H1 (cell line): ENCODE data around the gene TTBK2. TPM values are rescaled to one million over a fixed set of nuclear protein-coding genes. Genes with fewer than 3 reads are reported as not detected.

Experiments
- CTCF ChIA-PET: fragments of 300-600 bp; sonication (Branson Sonifier 250); formaldehyde crosslinking; loops from one replicate; lab custom pipeline; 2021; ENCODE audit not compliant: partially characterized antibody; lab: Charles Lee
- POLR2A ChIA-PET: fragments of 300-600 bp; sonication (Branson Sonifier 250); formaldehyde crosslinking; loops from one replicate; lab custom pipeline; 2021; ENCODE audit warnings: inconsistent platforms; ENCODE audit not compliant: partially characterized antibody; lab: Charles Lee
- DNase-seq, 2 experiments: peaks; one replicate each; pipeline versions ENCODE4 v3.0.0 to v3.0.0-alpha.2; 2010 to 2022; ENCODE audit warnings: low spot score in 2 of 2, low read depth in 1 of 2, mixed read lengths in 1 of 2
- FAIRE-seq: peaks from 2 replicates; lab custom pipeline; 2011; peaks lifted over from hg19 to GRCh38; lab: Jason Lieb, UNC
- H2AFZ ChIP-seq: 2 replicates; pipeline ENCODE4 v1.8.1; 2012; ENCODE audit warnings: low read length, inconsistent platforms
- H2AK5ac ChIP-seq: 2 replicates; pipeline ENCODE4 v1.6.1; 2013; ENCODE audit warnings: low read depth, low read length
- H2BK120ac ChIP-seq: replicated peaks from 2 replicates; pipeline ENCODE3; 2013; ENCODE audit warnings: low read depth, low read length, inconsistent platforms
- H2BK12ac ChIP-seq: 2 replicates; pipeline ENCODE4 v1.6.1; 2013; ENCODE audit warnings: low read depth, low read length
- H2BK15ac ChIP-seq: 2 replicates; pipeline ENCODE4 v1.6.1; 2013; ENCODE audit warnings: low read length
- H2BK20ac ChIP-seq: 2 replicates; pipeline ENCODE4 v1.6.1; 2013; ENCODE audit warnings: low read length
- H2BK5ac ChIP-seq: 2 replicates; pipeline ENCODE4 v1.6.1; 2013; ENCODE audit warnings: low read depth, low read length
- H3K14ac ChIP-seq: 2 replicates; pipeline ENCODE4 v1.6.1; 2013; ENCODE audit warnings: inconsistent platforms; ENCODE audit not compliant: insufficient read length
- H3K18ac ChIP-seq: 2 replicates; pipeline ENCODE4 v1.6.1; 2013; ENCODE audit warnings: low read length; ENCODE audit errors: extremely low read depth
- H3K23ac ChIP-seq: 2 replicates; pipeline ENCODE4 v1.6.1; 2013; ENCODE audit warnings: inconsistent platforms; ENCODE audit not compliant: insufficient read length
- H3K23me2 ChIP-seq: 2 replicates; pipeline ENCODE4 v1.6.1; 2013; ENCODE audit warnings: low read depth, low read length
- H3K27ac ChIP-seq: 2 replicates; pipeline ENCODE4 v1.6.1; 2011; ENCODE audit warnings: low read depth, low read length, inconsistent platforms
- H3K27me3 ChIP-seq, 4 experiments: replicated peaks in 1 of 4; 1 replicate in 1 of 4; 2 replicates in 3 of 4; pipeline versions ENCODE4 v1.6.1 to v1.8.1; 2011 to 2013; ENCODE audit warnings: low read length in 3 of 4, mild to moderate bottlenecking in 3 of 4, inconsistent platforms in 2 of 4, mixed read lengths in 2 of 4, moderate library complexity in 1 of 4; ENCODE audit not compliant: control insufficient read depth in 3 of 4, insufficient read depth in 3 of 4; ENCODE audit errors: extremely low read depth in 1 of 4
- H3K36me3 ChIP-seq, 4 experiments: 2 replicates each; pipeline versions ENCODE4 v1.6.1 to v1.8.1; 2011 to 2013; ENCODE audit warnings: mild to moderate bottlenecking in 4 of 4, low read length in 3 of 4, moderate library complexity in 2 of 4, control low read depth in 1 of 4, inconsistent platforms in 1 of 4; ENCODE audit not compliant: insufficient read depth in 4 of 4, control insufficient read depth in 2 of 4
- H3K4ac ChIP-seq: replicated peaks from 2 replicates; pipeline ENCODE3; 2013; ENCODE audit warnings: low read length, low read depth, mixed read lengths, inconsistent platforms; ENCODE audit not compliant: insufficient read length
- H3K4me1 ChIP-seq, 4 experiments: replicated peaks in 1 of 4; 1 replicate in 1 of 4; 2 replicates in 3 of 4; pipeline versions ENCODE4 v1.6.1 to v1.8.1; 2011 to 2013; ENCODE audit warnings: low read length in 3 of 4, inconsistent platforms in 2 of 4, mixed read lengths in 1 of 4; ENCODE audit not compliant: insufficient read depth in 4 of 4, control insufficient read depth in 3 of 4
- H3K4me2 ChIP-seq, 2 experiments: 2 replicates each; pipeline versions ENCODE4 v1.6.1 to v1.8.1; 2011 to 2013; ENCODE audit warnings: low read depth in 2 of 2, low read length in 2 of 2, control low read depth in 1 of 2, inconsistent platforms in 1 of 2, mild to moderate bottlenecking in 1 of 2; ENCODE audit not compliant: insufficient read depth in 1 of 2
- H3K4me3 ChIP-seq, 4 experiments: fragments of 200-600, 300-600 bp in 1 of 4; sonication (generic), shearing (Covaris generic), sonication (Bioruptor Twin) in 1 of 4; 2 replicates each; pipeline versions ENCODE4 v1.5.1 to v1.8.1; 2011 to 2016; ENCODE audit warnings: low read length in 4 of 4, low read depth in 3 of 4, control low read depth in 2 of 4, inconsistent platforms in 2 of 4, mild to moderate bottlenecking in 2 of 4, mixed read lengths in 1 of 4, moderate library complexity in 1 of 4; ENCODE audit not compliant: insufficient read depth in 2 of 4; ENCODE audit errors: extremely low read depth in 1 of 4
- H3K56ac ChIP-seq: replicated peaks from 2 replicates; pipeline ENCODE3; 2013; ENCODE audit warnings: low read depth, mild to moderate bottlenecking, mixed read lengths, low read length, inconsistent platforms; ENCODE audit not compliant: insufficient read length
- H3K79me1 ChIP-seq: 2 replicates; pipeline ENCODE4 v1.6.1; 2013; ENCODE audit warnings: low read depth, low read length, control low read depth
- H3K79me2 ChIP-seq, 2 experiments: 2 replicates each; pipeline versions ENCODE4 v1.6.1 to v1.8.1; 2012 to 2013; ENCODE audit warnings: low read length in 2 of 2, mild to moderate bottlenecking in 2 of 2, inconsistent platforms in 1 of 2; ENCODE audit not compliant: insufficient read depth in 2 of 2, control insufficient read depth in 1 of 2
- H3K9ac ChIP-seq, 4 experiments: replicated peaks in 1 of 4; 1 replicate in 1 of 4; 2 replicates in 3 of 4; pipeline versions ENCODE4 v1.6.1 to v1.8.1; 2011 to 2013; ENCODE audit warnings: low read depth in 3 of 4, low read length in 3 of 4, control low read depth in 2 of 4, mild to moderate bottlenecking in 2 of 4, moderate library complexity in 2 of 4, inconsistent platforms in 1 of 4; ENCODE audit errors: extremely low read depth in 1 of 4
- H3K9me3 ChIP-seq, 2 experiments: 2 replicates each; pipeline versions ENCODE4 v1.6.1 to v1.8.1; 2012 to 2013; ENCODE audit warnings: mild to moderate bottlenecking in 2 of 2, moderate library complexity in 2 of 2, control low read depth in 1 of 2, inconsistent platforms in 1 of 2, low read depth in 1 of 2, low read length in 1 of 2, mixed read lengths in 1 of 2; ENCODE audit not compliant: insufficient read depth in 2 of 2
- H4K20me1 ChIP-seq, 2 experiments: replicated peaks in 1 of 2; 2 replicates each; pipeline versions ENCODE3 to v1.8.1; 2011 to 2013; ENCODE audit warnings: inconsistent platforms in 2 of 2, low read length in 2 of 2, mild to moderate bottlenecking in 1 of 2; ENCODE audit not compliant: insufficient read depth in 2 of 2, control insufficient read depth in 1 of 2
- H4K5ac ChIP-seq: 2 replicates; pipeline ENCODE4 v1.6.1; 2013; ENCODE audit warnings: low read length, low read depth, mixed read lengths, inconsistent platforms; ENCODE audit not compliant: insufficient read length
- H4K8ac ChIP-seq: 2 replicates; pipeline ENCODE4 v1.8.0; 2013; ENCODE audit warnings: mild to moderate bottlenecking, moderate library complexity, low read length, inconsistent platforms; ENCODE audit not compliant: insufficient read depth; ENCODE audit errors: extremely low read depth
- H4K91ac ChIP-seq: replicated peaks from 2 replicates; pipeline ENCODE3; 2013; ENCODE audit warnings: low read length, mixed read lengths, inconsistent platforms; ENCODE audit not compliant: insufficient read length
- BRCA1 ChIP-seq: IDR thresholded peaks from 2 replicates; pipeline ENCODE4 v1.6.1; 2012; ENCODE audit warnings: low read depth, low read length, improper control_type of control experiment
- EZH2 ChIP-seq: fragments of 200-600 bp; sonication (generic); IDR thresholded peaks from 2 replicates; pipeline ENCODE4 v1.7.1; 2012; ENCODE audit warnings: low read depth, mild to moderate bottlenecking, moderate library complexity, low read length, inconsistent platforms; ENCODE audit not compliant: severe bottlenecking
- GABPA ChIP-seq: IDR thresholded peaks from 2 replicates; pipeline ENCODE4 v1.6.1; 2011; ENCODE audit warnings: mild to moderate bottlenecking, low read length, moderate library complexity, borderline replicate concordance; ENCODE audit not compliant: insufficient read depth
- HDAC2 ChIP-seq, 2 experiments: fragments of 300-600 bp in 1 of 2; sonication (generic) in 1 of 2; IDR thresholded peaks; 2 replicates each; pipeline ENCODE4 v1.6.1; 2011 to 2012; ENCODE audit warnings: low read depth in 2 of 2, low read length in 2 of 2, mild to moderate bottlenecking in 2 of 2, moderate library complexity in 2 of 2, borderline replicate concordance in 1 of 2, inconsistent platforms in 1 of 2
- HDAC6 ChIP-seq: IDR thresholded peaks from one replicate; pipeline ENCODE4 v1.7.1; 2012; ENCODE audit warnings: low read depth, mild to moderate bottlenecking, inconsistent platforms, low read length, moderate library complexity
- KDM4A ChIP-seq: IDR thresholded peaks from one replicate; pipeline ENCODE4 v1.7.1; 2012; ENCODE audit warnings: low read depth, mild to moderate bottlenecking, moderate library complexity, low read length, inconsistent platforms; ENCODE audit not compliant: severe bottlenecking
- MAFK ChIP-seq: IDR thresholded peaks from 2 replicates; pipeline ENCODE4 v1.6.1; 2012; ENCODE audit warnings: low read depth, mild to moderate bottlenecking, improper control_type of control experiment, low read length
- NANOG ChIP-seq: IDR thresholded peaks from 2 replicates; pipeline ENCODE4 v1.6.1; 2011; ENCODE audit warnings: low read length, low read depth, mild to moderate bottlenecking, inconsistent platforms; ENCODE audit not compliant: insufficient read depth, poor library complexity, severe bottlenecking
- RAD21 ChIP-seq, 2 experiments: IDR thresholded peaks in 1 of 2; conservative IDR thresholded peaks in 1 of 2; 2 replicates each; pipeline ENCODE4 v1.6.1; 2011; ENCODE audit warnings: low read depth in 2 of 2, low read length in 2 of 2, improper control_type of control experiment in 1 of 2, inconsistent platforms in 1 of 2, mild to moderate bottlenecking in 1 of 2, moderate library complexity in 1 of 2
- ZNF274 ChIP-seq: IDR thresholded peaks from 2 replicates; pipeline ENCODE4 v1.7.0; 2012; ENCODE audit warnings: low read length, borderline replicate concordance; ENCODE audit errors: extremely low read depth
- WGBS, 2 experiments: shearing (Covaris generic) in 1 of 2; methylation state at CpG; one replicate each; pipeline versions ENCODE4 v1.1.6 to v1.1.7; 2013 to 2015; ENCODE audit warnings: low lambda C conversion rate in 2 of 2, mixed read lengths in 2 of 2, inconsistent platforms in 1 of 2, low coverage in 1 of 2, missing lambda C conversion rate in 1 of 2; ENCODE audit not compliant: insufficient replicate concordance in 2 of 2, insufficient coverage in 1 of 2, insufficient read length in 1 of 2; ENCODE audit errors: extremely low coverage in 1 of 2, missing lambda C conversion rate in 1 of 2; 5-methylcytosine and 5-hydroxymethylcytosine counted together
- polyA plus RNA-seq, 7 experiments: library from polyadenylated mRNA; depleted of rRNA in 3 of 7; stranded (reverse) in 5 of 7; unstranded in 2 of 7; fragments of >200 nt in 5 of 7; fragments of 200-250 nt in 2 of 7; gene quantifications; 1 replicate in 5 of 7; 2 replicates in 1 of 7; 4 replicates in 1 of 7; pipeline versions ENCODE4 v1.2.1 to v1.2.3, GENCODE V29; 2011 to 2013; ENCODE audit warnings: missing spikeins in 2 of 7, mixed read lengths in 2 of 7
- total RNA-seq: library from RNA; stranded (reverse); fragmentation: NEBNext Ultra II Directional; extraction: Animal tissue kit (Norgen Biotek cat#: 25700); gene quantifications from 2 replicates; pipeline ENCODE4 v1.2.1, GENCODE V29; 2021
- TF ChIP-seq, protein P1 (sequence below): IDR thresholded peaks from 2 replicates; pipeline ENCODE4 v1.6.1; 2011; ENCODE audit warnings: low read length, improper control_type of control experiment

The TTBK2 gene
- total and polyA plus RNA-seq, 2 of the 8 experiments (the other 6 are each of a cell fraction or from before 2014, with no cell fraction given), result 2.7 to 18.2 TPM

DNA sequence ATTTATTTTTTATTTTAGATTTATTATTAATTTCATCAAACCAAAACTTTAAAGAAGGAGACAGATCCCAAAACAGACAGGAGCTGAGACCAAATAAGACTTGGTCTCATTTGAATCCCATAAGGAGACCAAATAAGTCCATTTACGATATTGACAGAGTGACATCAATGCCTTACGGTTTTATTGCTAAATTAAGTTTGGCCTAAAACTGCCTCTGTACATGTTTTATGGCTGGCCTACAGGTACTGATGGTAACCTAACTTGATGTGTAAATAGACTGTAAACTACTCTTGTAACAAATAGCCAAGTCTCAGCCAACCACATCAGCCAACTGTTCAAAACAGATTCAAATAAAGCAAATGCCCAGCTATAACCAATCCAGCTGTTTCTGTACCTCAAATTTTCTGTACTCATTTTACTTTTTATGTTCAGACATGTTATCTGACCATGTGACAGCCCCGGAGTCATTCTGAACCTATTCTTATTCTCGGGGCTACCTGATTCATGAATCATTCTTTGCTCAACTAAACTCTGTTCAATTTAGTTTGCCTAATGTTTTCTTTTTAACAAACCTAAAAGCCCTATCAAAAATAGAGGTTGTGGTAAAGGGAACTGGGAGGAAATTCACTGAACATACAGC is 94.2 kb downstream of the TTBK2 start:
- H3K56ac ChIP-seq, result no peak overlapping the region
- no peak overlapping the region for H2BK12ac ChIP-seq
- H3K4me2 ChIP-seq, result no peak overlapping the region
- H3K79me2 ChIP-seq, result no peaks in the 10 kb centered on the region
- H2AK5ac ChIP-seq, result no peak overlapping the region
- no peaks in the 10 kb centered on the region for H3K4me1 ChIP-seq
- FAIRE-seq (no peak), DNase-seq (no peak)
- ChIA-PET CTCF (interaction anchor here (1.3 to 1.9 kb wide), 2 partner anchors 14 to 25 kb away, joined by 4 to 6 read pairs; no protein-coding TSS in a partner anchor), POLR2A (no interaction called here)
- H3K9me3 ChIP-seq, result no peaks in the 10 kb centered on the region
- H2BK120ac ChIP-seq, result no peak overlapping the region
- no peaks in the 10 kb centered on the region for H3K79me1 ChIP-seq
- no peak overlapping the region for H3K14ac ChIP-seq
- 93% methylated on average over 4 of the region's 4 CpGs; no CpG with 5 or more reads in 1 of the 2 experiments for WGBS, 2 experiments
- H3K23me2 ChIP-seq, result no peaks in the 10 kb centered on the region
- H4K5ac ChIP-seq, result no peak overlapping the region
- no peak overlapping the region for H3K27ac ChIP-seq
- no peaks in the 10 kb centered on the region for H3K27me3 ChIP-seq
- H2BK15ac ChIP-seq, result no peak overlapping the region
- H4K20me1 ChIP-seq, result no peaks in the 10 kb centered on the region
- H3K4me3 ChIP-seq, result no peak overlapping the region
- no peak overlapping the region for H4K8ac ChIP-seq
- no peak overlapping the region for H2AFZ ChIP-seq
- no peak overlapping the region for H3K18ac ChIP-seq
- no peaks in the 10 kb centered on the region for H3K36me3 ChIP-seq
- no peak overlapping the region for H3K4ac ChIP-seq
- H2BK20ac ChIP-seq, result no peak overlapping the region
- H3K23ac ChIP-seq, result no peak overlapping the region
- H2BK5ac ChIP-seq, result no peak overlapping the region
- H3K9ac ChIP-seq, result no peak overlapping the region
- H4K91ac ChIP-seq, result no peak overlapping the region
- TF ChIP-seq NANOG (no peak), GABPA (no peak), MAFK (no peak), KDM4A (no peak), EZH2 (no peak), HDAC6 (no peak), RAD21 (IDR thresholded peaks at IDR 0.05 in 1 of 2, conservative IDR thresholded peaks at IDR 0.05 in 1 of 2; ENCODE audit: low read depth in 2 of 2, low read length in 2 of 2) (no peak), BRCA1 (no peak), HDAC2 (IDR thresholded peaks at IDR 0.05; ENCODE audit: borderline replicate concordance in 1 of 2, low read depth in 2 of 2, low read length in 2 of 2) (no peak), ZNF274 (no peak)
- TF ChIP-seq, protein P1, sequence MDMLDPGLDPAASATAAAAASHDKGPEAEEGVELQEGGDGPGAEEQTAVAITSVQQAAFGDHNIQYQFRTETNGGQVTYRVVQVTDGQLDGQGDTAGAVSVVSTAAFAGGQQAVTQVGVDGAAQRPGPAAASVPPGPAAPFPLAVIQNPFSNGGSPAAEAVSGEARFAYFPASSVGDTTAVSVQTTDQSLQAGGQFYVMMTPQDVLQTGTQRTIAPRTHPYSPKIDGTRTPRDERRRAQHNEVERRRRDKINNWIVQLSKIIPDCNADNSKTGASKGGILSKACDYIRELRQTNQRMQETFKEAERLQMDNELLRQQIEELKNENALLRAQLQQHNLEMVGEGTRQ, result no peak
